ENCODE results near the gene KLHL14.

Gene KLHL14

DNA sequence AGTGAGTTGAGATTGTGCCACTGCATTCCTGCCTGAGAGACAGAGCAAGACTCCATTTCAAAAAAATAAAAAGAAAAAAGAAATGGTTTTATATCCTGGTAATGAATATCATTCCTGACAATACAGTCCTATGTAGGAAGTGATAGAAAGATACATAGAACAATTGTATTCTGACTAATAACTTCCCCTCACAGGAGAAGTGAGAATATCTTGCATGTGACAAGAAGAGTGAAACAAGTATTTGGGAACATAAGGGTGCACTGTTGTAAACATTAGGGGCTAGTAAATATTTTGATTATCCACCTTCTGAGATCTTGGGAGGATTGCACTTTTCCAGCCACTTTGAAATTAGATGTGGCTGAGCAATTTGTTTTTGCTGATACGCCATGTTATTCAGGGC is 40.7 kb downstream of the KLHL14 start:
- TF ChIP-seq, protein P1, sequence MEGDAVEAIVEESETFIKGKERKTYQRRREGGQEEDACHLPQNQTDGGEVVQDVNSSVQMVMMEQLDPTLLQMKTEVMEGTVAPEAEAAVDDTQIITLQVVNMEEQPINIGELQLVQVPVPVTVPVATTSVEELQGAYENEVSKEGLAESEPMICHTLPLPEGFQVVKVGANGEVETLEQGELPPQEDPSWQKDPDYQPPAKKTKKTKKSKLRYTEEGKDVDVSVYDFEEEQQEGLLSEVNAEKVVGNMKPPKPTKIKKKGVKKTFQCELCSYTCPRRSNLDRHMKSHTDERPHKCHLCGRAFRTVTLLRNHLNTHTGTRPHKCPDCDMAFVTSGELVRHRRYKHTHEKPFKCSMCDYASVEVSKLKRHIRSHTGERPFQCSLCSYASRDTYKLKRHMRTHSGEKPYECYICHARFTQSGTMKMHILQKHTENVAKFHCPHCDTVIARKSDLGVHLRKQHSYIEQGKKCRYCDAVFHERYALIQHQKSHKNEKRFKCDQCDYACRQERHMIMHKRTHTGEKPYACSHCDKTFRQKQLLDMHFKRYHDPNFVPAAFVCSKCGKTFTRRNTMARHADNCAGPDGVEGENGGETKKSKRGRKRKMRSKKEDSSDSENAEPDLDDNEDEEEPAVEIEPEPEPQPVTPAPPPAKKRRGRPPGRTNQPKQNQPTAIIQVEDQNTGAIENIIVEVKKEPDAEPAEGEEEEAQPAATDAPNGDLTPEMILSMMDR (IDR thresholded peaks at IDR 0.05), result no peak

- TF ChIP-seq, protein P1 (IDR thresholded peaks at IDR 0.05), result no peak
These were observed 42.2 kb downstream of the KLHL14 start for GRCh38 chr18:32730620-32731091.

GRCh38 chr18:32730068-32730467 is 42.8 kb downstream of the KLHL14 start:
- TF ChIP-seq, protein P1 (IDR thresholded peaks at IDR 0.05), result no peak

GRCh38 chr18:32724071-32724749 is 48.6 kb downstream of the KLHL14 start:
- TF ChIP-seq, protein P1 (IDR thresholded peaks at IDR 0.05), result no peak

- TF ChIP-seq, protein P1 (IDR thresholded peaks at IDR 0.05), result no peak
These were observed 50.5 kb downstream of the KLHL14 start for GRCh38 chr18:32722279-32722678.

GRCh38 chr18:32717126-32717525 is 55.7 kb downstream of the KLHL14 start:
- TF ChIP-seq, protein P1 (IDR thresholded peaks at IDR 0.05), result no peak

DNA sequence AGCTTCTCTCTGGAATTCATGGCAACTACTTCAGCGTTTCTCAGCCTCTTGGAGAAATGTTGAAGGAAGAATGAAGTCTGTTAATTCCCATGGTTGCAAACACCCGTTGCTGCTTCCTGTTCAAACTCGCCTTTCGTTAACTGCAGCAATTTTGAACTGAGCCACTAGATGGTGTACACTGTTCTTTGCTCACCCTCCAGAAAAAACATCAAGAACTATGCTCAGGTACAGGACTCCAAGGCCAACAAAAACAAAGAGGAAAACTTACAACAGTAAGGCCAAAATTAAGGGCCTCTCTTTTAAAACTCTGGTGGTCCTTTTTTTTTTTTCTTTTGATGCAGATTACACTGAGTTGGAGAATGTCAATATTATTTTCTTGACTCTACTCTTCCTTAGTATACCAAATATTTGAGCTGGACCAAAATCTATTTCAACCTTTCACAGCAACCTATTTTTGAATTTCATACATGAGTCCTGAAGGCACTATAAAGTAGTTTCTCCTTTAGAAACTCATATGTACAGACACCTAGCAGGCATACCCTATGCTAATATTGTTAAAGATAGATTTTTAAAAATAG is 58.2 kb downstream of the KLHL14 start:
- TF ChIP-seq, protein P1 (IDR thresholded peaks at IDR 0.05), result peak; percentile 82

All from LNCAP (cell line).